Activated T-cell treated with anti-CD3 and anti-CD28 coated beads for 24 hours (primary cell): Measurements from ENCODE around the gene AKAP5.
A peak's percentile ranks its signal among the peaks of the same experiment; 100 is the strongest.

Experiments used
- DNase-seq: peaks from one replicate; pipeline ENCODE4 v3.0.0-alpha.2; 2020; ENCODE audit warnings: low read depth

Gene AKAP5, protein sequence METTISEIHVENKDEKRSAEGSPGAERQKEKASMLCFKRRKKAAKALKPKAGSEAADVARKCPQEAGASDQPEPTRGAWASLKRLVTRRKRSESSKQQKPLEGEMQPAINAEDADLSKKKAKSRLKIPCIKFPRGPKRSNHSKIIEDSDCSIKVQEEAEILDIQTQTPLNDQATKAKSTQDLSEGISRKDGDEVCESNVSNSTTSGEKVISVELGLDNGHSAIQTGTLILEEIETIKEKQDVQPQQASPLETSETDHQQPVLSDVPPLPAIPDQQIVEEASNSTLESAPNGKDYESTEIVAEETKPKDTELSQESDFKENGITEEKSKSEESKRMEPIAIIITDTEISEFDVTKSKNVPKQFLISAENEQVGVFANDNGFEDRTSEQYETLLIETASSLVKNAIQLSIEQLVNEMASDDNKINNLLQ

GRCh38 chr14:64465191-64465822 is at the start of gene AKAP5:
TSS of gene AKAP5 (plus strand) at chr14:64465499. CDS start at chr14:64468395, 2,896 bp downstream.
- peak; percentile 41 for DNase-seq

DNA sequence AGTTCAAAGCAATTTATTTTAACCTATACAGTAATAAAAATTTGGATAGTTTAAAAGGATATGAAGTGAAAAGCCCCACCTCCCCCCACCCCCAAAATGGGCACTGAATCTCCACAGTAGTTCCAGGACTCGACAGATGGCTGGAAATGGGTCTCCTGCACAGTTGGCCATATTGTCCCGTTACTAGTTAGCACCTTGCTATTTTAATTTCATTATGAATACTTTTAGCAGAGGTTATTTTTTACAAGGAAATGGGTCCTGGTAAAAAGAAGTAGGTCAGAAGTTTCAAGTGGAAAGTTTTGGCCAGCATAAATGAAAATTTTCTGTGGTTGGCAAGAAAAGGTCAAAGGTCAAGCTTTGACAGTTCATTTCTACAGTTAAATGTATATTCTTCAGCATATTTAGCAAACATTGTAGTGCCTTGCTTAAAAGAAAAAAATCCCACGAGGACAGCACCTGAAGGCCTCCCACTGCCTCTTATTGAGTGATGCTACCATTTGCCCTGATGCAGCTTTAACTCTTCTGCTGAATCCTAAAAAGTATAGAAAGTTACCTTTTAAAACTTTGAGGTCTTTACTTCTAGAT is 48.9 kb upstream of the AKAP5 start:
- no peak for DNase-seq

GRCh38 chr14:64417055-64417770 is 48.1 kb upstream of the AKAP5 start:
- DNase-seq: no peak

GRCh38 chr14:64417771-64418125 is 47.6 kb upstream of the AKAP5 start:
- no peak for DNase-seq

GRCh38 chr14:64419003-64419402 is 46.3 kb upstream of the AKAP5 start:
- DNase-seq: no peak

DNA sequence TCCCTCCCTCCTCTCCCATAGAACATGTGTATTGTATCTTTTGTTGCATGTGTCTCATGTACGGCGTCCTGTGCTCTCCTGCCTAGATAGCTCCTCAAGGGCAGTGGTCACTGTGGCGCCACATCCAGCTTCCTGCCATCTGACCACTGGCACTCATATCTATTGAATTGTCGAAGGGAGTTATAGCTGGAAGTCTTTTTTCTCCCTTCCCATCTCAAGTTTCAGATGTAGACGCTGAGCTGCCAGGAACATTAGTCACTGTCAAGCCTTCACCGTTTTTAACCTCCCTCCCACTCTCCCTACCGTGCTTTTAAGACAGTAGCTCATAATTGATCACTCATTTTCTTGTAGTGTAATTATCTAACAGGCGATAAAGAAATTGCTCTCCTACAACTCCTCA is 44.1 kb upstream of the AKAP5 start:
- no peak for DNase-seq

- DNase-seq: no peak
Measured at GRCh38 chr14:64422005-64422404, 43.3 kb upstream of the AKAP5 start.

GRCh38 chr14:64422756-64423155 is 42.5 kb upstream of the AKAP5 start:
- no peak for DNase-seq

DNA sequence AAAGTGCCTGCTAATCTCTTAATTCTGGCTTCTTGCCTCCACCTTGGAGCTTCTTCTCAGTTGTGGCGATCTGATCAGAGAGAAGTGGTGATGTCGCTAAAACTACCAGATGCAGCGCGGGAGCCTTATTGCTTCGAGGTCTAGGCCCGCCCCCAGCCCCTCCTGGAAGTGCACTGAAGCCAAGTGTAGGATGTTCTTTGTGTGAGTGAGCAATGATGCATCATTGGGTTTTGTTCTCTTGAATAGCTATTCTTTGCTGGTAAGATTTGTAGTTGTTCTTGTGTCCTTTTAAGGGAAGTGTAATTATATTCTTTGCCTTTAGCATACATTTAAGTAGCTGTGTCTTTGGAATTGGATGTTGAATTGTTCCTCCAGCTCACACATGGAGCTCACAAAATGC is 41.3 kb upstream of the AKAP5 start:
- DNase-seq: no peak

DNA sequence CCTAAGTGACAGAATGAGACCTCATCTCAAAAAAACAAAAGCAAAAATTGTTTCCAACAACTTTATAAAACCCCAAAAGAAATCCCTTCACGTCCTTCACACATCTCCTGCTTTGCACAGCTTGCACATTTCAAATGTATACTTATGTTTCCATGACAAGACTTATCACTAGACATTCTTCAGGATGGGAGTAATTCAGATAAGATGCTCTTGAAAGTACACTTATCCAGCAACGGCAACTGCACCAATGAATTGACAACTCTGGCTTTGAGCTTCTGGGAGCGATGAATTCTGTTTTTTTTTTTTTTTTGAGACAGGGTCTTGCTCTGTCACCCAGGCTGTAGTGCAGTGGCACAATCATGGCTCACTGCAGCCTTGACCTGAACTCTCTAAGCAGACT is 30.8 kb upstream of the AKAP5 start:
- DNase-seq: no peak

DNA sequence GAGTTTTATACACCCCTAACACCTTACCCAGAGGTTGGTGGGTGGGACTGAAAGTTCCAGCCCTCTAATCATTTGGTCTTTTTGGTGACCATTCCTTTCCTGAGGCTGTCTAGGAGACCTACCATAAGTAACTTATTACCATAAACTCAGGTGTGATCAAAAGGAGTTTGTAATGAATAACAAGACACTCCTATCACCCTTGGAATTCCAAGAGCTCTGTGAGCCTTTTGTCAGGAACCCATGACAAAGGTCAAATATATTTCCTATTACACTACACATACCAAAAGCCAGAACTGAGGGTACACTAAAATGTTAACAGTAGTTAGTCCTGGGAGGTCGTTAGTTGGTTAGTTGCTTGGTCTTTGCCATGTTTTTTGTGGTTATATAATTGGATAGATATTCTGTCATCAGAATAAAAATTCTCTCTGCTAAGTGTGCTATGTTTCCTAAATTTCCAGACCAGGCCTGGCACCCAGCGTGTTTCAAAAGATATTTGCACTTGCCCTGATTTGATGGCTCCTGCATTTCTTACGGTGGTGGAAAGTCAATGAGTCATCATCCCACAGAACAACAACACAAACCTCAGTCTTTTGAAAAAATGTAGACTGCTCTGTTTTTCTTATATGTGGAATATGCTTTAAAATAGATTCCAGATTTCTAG is 27.0 kb upstream of the AKAP5 start:
- DNase-seq: no peak

DNA sequence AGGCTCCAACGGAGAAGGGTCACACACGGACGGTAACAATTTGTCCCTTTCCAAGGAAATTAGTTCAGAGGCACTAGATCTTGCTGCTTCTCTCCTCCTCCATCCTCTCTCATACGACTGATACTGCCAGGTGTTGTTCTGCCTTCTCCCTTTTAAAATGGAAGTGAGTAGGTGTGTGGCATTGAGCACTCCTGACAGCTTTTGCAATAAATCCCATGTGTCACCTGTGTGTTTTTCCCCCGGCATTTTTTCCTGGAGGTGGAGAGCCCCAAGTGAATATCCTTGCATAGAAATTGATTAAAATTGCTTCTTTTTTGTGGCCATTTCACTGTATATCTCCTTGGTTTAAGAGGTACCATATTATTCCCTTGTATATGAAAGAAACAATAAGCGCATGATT is 26.2 kb upstream of the AKAP5 start:
- no peak for DNase-seq

GRCh38 chr14:64440494-64440893 is 24.8 kb upstream of the AKAP5 start:
- DNase-seq: no peak

DNA sequence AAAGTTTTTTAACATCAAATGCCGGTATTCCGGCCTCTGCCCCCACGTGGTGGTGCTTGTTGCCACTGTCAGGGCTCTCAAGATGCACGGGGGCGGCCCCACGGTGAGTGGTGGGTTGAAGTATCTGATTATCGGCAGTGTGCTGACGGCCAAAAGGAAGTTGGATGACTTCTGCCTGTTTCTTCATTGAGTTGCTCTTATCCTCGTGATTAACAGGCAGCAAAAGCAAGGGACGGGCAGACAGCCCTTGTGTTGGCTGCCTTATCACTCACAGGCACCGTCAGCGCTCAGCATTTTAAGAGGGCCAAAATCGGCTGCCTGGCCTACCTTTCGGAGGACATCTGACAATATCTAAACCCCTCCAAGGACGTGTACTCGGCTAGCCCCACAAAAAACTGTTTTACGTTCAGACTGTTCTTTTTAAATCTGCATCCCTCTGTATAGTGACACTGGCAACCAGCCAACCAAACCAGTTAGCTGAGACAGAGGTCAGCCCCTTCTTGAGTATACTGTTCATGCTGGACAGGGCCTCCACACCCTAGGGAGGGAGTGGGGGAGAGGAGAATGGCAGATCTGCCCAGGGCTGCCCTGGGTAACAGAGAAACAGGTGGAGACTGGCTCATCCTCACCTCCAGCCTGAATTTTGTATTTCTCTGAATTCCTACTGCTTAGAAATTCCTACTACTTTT is 22.9 kb upstream of the AKAP5 start:
- DNase-seq: no peak

DNA sequence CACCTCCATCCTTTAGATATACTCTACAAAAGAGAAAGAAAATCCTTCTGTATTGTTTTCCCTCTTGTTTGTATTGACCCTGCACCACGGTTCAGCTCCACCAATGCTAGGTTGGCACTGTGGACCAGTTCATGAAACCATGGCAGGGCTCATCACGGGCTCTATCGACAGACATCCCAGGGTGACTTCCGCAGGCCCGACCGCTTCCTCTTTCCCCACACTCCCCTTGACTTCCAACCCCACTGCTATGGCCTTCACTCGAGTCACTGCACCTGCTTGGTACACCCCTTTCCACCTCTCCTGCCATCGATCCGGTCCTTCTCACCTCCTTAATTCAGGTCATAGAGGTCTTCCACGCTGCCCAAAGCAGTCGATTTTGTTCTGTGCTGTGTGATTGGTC is 21.2 kb upstream of the AKAP5 start:
- DNase-seq: no peak

- DNase-seq: peak; percentile 29
Measured at GRCh38 chr14:64444984-64445845, 20.1 kb upstream of the AKAP5 start.

DNA sequence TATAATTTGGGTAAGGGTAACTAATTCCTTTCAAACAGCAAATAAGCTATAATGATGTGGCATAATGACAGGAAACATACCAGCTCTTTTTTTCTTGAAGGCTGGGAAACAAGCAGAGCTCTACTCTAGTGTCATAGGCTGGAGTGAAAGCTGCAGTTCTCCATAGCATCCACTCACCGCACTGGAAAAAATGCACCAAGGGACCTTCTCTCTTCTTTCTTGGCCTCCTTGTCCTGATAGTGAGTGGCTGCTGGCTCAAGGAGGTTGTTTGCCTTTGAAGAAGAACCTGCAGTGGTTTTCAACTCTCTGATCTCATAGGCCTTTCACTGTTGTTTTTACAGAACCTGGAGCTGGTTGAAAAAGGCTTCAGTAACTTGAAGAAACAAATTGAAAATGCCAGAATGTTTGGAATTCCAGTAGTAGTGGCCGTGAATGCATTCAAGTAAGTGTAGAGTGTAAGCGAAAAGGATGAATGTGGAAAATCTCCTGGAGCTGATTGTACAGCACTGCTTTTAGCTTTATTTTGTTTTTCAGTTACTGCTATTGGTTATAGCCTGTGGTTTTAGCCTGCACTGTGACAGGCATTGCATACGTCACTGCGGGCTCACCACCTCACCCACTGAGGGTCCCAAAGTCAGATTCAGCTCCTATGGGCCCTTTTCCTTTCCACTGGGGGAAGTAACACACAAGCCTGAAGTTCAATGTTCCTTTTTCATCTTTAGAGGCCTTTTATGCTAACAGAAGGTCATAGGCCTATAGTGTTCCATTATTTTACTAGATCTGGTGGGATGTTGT is 17.2 kb upstream of the AKAP5 start:
- DNase-seq: no peak

DNA sequence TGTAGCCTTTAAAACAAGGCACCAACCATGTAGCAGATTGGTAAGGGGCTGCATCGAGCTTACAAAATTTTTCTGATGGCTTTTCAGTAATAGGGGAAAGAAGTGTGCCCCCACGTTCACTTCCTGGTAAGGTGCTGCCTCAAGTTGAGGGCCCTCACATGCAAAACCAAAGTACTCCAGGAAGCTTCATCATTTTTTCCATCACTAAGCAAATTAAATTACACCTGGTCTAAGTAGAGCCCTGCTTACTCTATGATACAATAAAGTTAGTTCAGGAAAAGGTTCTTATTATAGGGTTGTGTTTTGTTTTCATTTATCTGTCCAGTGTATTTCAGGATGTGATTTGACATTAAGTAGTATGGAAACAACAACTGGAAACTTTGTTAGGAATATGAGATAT is 15.0 kb upstream of the AKAP5 start:
- no peak for DNase-seq

- DNase-seq: no peak
Measured at GRCh38 chr14:64454671-64455070, 10.6 kb upstream of the AKAP5 start.
